ENCODE measurements around the gene CACNA1B.
"Not testable (repeated sequence)": the region's sequence is repeated elsewhere in the genome, so short reads cannot be mapped to it uniquely, and the experiment has no call there.

Gene CACNA1B

DNA sequence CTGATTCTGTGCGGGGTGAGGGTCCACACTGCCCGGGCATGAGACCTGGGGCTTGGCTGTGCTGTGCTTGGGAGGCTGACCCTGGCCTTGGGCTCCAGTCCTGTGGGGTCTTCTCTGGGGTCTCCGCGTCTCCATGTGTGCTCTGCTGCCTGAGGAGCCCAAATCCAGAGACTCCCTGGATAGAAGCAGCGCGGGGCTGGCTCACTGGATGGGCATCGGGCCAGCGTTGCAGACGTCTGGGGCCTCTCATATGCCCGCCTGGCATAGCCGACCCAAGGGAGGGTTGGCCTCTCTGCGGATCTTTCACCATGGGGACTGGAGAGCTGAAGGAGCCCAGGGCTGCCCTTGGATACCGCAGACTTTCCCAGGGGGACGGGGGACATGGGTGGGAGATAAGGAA, 12.4 kb downstream of the CACNA1B start:
- not testable (repeated sequence) for DNase-seq (ENCODE audit: low spot score)

- not testable (repeated sequence) for DNase-seq (ENCODE audit: low spot score)
These were observed 13.4 kb downstream of the CACNA1B start for GRCh38 chr9:137890768-137891587.

DNA sequence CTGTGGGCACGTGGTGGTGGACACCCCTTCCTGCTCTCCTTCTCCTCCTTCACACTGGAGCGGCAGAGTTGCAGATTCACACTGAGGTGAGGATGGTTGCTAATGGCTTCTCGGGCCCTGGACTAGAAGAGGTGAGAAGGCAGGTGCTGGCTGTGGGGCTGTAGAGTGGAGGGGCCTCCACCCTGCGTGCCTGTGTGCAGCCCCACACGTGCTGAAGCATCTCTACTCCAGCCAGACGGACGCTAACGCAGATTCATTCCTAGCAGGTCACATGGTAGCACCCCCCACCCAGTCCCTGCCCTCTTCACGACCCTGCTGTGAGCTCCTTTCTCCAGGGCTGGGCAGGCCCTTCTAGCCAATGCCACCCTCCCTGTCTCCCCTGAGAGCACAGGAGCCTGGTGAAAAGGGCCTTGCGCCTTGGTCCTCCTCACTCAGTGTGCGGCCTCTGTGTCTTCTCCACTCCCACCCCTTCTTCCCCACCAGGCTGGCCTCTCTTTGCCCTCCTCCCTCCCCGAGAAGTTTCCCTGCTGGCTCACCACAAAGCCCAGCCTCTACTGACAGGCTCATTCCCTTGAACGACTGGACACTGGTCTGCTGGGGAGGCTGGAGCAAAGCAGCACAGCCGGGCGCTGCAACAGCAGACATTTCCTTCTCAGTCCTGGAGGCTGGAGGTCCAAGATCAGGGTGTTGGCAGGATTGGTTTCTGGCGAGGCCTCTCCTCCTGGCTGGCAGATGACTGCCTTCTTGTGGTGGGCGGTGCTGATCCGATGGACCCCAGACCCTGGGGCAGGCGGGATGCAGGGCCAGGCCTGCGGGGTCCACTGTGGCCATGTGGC, 14.2 kb downstream of the CACNA1B start:
- no peak for DNase-seq (ENCODE audit: low spot score)

GRCh38 chr9:137892424-137893191, 15.0 kb downstream of the CACNA1B start:
- no peak for DNase-seq (ENCODE audit: low spot score)

- no peak for DNase-seq (ENCODE audit: low spot score)
These were observed 16.1 kb downstream of the CACNA1B start for GRCh38 chr9:137893670-137894069.

DNA sequence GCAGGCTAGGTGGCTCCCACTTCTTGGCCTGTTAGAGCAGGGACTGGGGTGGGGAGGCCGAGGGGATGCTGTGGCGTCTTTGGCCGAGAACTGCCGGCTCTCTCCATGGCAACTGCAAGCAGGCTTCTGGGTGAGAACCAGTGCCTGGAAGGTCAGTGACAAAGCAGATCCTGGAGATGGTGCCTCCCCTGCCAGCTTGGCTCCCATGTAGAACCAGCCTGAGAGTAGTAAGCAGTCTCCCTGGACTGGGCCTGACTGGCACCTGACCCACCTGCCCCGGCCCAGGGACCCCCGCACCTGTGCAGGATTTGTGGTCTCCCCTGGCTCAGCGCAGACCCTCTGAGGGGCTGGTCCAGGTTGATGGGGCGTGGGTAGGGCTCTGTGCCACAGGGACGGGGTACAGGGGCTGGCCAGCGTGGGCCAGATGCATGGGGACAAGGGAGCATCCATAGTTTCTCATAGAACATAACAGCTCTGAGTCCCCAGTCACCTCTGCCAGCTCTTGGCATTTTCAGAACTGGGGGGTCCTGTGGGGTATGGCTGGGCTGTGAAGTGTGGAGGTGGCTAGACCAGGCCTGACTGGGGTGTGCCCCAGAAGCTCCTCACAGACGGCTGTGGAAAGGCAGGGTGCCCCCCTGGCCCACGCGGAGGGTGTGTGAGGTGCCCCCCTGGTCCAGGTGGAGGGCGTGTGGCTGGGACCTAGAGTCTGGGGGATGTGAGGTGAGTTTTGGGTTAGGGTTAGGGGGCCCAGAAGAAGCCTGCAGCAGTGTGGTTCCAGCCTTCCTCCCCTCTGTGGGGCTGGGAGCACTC, 22.2 kb downstream of the CACNA1B start:
- DNase-seq (ENCODE audit: low spot score), result no peak

GRCh38 chr9:137900584-137901310, 23.2 kb downstream of the CACNA1B start:
- DNase-seq (ENCODE audit: low spot score), result no peak

DNA sequence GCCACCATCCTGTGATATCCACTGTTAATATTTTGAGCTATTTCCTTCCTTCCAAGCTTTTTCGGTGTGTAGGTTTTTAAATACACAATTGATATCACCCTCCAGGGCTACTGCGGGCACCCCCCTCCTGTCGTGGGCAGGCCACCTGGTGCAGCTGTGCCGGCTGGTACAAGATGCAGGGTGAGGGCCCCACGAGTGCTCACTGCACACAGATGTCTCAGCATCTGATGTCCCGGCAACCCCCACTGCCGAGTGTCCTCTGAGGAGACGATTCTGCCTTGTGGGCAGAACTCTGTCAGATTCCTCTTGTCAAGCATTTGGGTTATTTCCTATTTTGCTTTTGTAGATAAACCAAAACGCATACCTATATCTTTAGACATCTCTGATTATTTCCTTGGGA, 25.1 kb downstream of the CACNA1B start:
- DNase-seq (ENCODE audit: low spot score), result no peak

- no peak for DNase-seq (ENCODE audit: low spot score)
These were observed 28.2 kb downstream of the CACNA1B start for GRCh38 chr9:137905740-137906139.

- no peak for DNase-seq (ENCODE audit: low spot score)
These were observed 30.2 kb downstream of the CACNA1B start for GRCh38 chr9:137907776-137908175.

DNA sequence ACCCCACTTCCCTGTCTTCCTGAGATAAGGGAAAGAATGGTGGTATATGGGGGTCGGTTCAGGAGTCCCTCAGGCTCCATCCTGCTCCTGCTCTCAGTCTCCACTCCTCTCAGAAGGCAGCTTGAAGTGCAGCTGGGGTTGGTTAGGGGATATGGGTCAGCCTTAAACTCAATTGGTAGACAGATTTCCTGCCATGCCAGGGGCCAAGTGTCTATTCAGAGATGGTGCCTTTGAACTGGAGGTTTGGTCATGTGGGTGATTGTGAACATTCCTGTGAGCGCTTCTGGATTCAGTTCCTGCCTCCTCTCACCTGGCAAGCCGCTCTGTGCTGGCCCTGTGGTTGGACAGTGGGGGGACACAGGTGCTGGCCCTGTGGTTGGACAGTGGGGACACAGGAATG, 35.1 kb downstream of the CACNA1B start:
- no peak for DNase-seq (ENCODE audit: low spot score)

- no peak for DNase-seq (ENCODE audit: low spot score)
These were observed 35.5 kb downstream of the CACNA1B start for GRCh38 chr9:137913132-137913531.

DNA sequence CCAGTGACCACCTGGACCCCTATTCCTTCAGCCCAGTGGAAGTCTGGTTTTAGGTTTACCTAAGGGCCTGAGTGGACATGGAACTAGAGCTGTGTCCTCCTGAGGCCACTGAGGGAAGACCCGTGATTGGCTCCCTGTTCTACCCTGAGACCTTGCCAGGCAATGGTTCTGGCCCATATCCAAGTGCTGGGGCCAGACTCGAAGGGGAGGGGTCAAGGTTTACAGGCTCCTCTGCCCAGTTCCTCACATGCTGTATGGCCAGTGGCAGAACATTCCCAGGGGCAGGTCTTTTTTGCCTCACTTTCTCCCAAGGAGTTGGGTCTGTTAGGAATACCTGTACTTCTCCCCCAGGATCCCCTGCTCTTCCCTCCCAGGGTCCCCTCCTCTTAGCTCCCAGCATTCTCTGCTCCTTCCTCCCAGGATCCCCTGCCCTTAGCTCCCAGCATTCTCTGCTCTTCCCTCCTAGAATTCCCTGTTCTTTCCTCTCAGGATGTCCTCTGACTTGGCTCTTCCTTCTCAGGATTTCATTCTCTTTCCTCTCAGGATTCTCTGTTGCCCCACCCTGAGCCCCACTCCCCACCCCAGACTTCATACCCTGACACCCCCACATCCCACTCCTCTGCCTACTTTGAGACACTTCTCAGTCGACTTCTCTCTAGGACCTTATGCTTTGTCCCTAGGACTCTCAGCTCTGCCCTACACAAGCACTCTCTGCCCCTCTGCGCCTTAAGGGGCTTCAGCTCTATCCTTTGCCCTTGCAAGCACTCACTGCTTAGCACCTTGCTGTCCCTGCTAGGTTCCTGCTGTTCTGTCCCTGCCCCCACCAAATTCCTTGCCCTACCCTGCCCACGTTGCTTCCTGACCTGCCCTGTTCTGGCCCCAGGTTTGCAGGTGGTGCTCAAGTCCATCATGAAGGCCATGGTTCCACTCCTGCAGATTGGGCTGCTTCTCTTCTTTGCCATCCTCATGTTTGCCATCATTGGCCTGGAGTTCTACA, 36.5 kb downstream of the CACNA1B start:
- no peak for DNase-seq (ENCODE audit: low spot score)

DNA sequence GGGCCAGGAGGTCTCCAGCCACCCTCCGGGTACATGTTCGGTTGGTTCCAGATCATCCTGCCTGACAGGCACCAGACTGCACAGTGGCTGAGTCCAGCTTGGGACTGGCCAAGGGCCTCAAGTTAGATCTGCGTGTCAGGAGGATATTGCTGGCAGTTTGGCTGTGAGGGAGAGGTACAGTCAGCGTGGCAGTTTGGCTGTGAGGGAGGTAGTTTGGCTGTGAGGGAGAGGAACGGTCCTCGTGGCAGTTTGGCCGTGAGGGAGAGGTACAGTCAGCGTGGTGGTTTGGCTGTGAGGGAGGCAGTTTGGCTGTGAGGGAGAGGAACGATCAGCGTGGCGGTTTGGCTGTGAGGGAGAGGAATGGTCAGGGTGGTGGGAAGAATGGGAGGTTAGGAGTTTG, 39.0 kb downstream of the CACNA1B start:
- no peak for DNase-seq (ENCODE audit: low spot score)

DNA sequence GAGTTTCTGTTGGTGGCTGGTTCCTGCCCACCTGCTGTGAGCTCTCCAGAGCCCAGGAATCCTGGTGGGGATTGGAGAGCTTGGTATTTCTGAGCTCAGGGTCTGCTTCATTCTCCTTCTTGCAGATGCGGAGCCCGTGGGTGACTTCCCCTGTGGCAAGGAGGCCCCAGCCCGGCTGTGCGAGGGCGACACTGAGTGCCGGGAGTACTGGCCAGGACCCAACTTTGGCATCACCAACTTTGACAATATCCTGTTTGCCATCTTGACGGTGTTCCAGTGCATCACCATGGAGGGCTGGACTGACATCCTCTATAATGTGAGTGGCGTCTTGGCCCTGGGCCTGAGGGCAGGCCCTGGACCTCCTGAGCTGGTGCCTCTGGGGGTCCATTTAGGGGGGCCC, 39.5 kb downstream of the CACNA1B start:
- DNase-seq (ENCODE audit: low spot score), result no peak

GRCh38 chr9:137917795-137918194, 40.2 kb downstream of the CACNA1B start:
- DNase-seq (ENCODE audit: low spot score), result no peak

DNA sequence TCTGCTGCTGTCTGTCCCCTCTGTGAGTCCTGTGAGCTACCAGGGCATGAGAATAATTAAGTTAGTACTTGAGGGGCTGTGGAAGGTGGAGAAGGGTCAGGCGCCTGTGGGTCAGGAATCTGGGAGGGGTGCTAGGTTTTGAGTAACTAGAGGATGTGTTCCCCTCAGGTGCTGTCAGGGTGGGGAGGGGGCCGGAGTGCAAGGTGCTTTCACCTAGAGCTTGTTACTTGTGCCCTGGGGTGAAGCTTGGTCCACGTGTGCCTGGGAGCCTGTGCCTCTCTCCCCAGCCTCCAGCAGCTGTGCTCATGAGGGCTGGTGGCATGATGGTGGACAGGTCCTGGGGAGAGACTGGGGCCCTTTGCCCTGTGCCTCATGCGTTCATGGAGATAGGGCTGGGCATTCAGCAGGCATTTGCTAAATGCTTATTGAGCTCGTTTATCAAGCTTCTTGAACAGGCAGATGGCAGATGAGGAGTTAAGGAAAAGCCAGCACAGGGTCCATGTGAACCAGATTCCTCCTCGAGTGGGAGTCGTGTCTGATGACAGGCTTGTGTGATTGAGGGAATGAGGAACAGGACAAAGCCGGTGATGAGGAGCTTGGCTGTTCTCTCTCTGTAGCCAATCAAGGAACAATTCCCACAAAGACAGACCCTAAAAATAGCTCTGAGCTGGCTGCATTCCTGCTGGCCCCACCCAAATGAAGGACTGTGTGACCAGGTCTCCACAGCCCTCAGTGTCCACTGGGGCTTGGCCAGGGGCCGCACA, 40.9 kb downstream of the CACNA1B start:
- DNase-seq (ENCODE audit: low spot score), result peak; percentile 22

DNA sequence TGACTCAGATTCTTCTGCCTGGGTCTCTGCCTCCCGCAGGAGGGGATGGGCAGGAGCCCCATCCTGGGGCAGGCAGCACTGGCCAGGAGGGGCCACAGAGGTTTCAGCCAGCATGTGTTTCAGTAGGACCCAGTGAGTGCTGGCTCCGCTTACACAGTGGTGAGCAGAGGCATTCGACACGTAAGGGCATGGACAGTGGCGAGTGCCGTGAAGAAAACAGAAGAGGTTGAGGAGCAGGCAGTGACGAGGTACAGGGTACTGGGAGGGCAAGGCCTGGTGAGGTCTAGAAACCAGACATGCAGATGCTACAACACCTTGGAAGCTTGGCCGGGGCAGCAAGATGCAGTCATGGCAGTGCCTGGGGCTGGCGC, 41.5 kb downstream of the CACNA1B start:
- no peak for DNase-seq (ENCODE audit: low spot score)

GRCh38 chr9:137919649-137920141, 42.1 kb downstream of the CACNA1B start:
- no peak for DNase-seq (ENCODE audit: low spot score)

All from kidney tubule cell (primary cell).